ENCODE results near the gene VEGFA. TPM values are rescaled to one million over a fixed set of nuclear protein-coding genes. Genes with fewer than 3 reads are reported as not detected.

VEGFA gene
- total RNA-seq, 1 experiment from 2014 or later: 112 TPM

DNA sequence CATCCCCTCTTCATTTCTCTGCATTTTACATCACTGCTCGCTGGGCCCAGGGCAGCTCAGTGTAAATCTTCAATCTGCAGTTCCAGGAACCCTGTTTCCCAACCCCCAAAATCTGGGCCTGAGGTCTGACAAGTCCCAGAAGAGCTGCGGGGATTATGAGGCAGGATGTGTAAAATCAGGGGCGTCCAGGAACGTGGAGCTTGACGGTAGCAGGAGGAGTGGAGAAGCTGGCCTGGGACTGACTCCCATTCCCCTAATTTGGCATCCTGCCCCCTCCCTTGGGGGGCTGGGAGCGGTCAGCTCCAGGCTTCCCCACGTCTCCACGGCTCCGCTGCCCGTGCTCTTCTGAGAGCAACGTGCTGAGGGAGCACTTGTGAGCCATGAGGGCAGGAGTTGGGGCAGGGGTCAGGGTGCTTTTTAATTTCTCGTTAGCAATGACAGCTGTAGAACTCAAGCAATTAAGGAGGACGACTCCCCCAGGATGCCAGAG is 23.4 kb upstream of the VEGFA start:
- H3K4me3 ChIP-seq: no peak overlapping the region
- H3K4me1 ChIP-seq (replicated peaks; ENCODE audit: insufficient read depth): peaks cover 11% of the 10 kb centered on the region
- H3K9me2 ChIP-seq (ENCODE audit: insufficient read depth): no peaks in the 10 kb centered on the region
- no peak overlapping the region for H3K4me2 ChIP-seq
- BruUV-seq (replicated peaks): no TSS peak
- no peaks in the 10 kb centered on the region for H3K27me3 ChIP-seq (ENCODE audit: insufficient read depth, low read depth)
- intact Hi-C loops (cut with micrococcal nuclease; ENCODE audit: unreplicated experiment): no loop called here
- no peaks in the 10 kb centered on the region for H4K20me1 ChIP-seq (ENCODE audit: insufficient read depth)
- H3F3A ChIP-seq (ENCODE audit: insufficient read depth, low read depth): no peaks in the 10 kb centered on the region; the same call in 1 of the 2 replicates
- no peak overlapping the region for H3K27ac ChIP-seq
- no peaks in the 10 kb centered on the region for H3K79me2 ChIP-seq (ENCODE audit: low read depth)
- no peaks in the 10 kb centered on the region for H3K9me3 ChIP-seq (ENCODE audit: insufficient read depth, low read depth)
- ChIA-PET CTCF (interaction anchor here (0.7 kb wide), 1 partner anchor 412 kb away, joined by 3 read pairs; the partner anchor contains the start of gene CAPN11), POLR2A (ENCODE audit: unreplicated experiment) (interaction anchor here (0.7 kb wide), 1 partner anchor 16 kb away, joined by 4 read pairs; no protein-coding TSS in a partner anchor)
- no peaks in the 10 kb centered on the region for H3K36me3 ChIP-seq (ENCODE audit: low read depth)
- TF ChIP-seq EZH2 (IDR thresholded peaks at IDR 0.05; ENCODE audit: low read depth) (no peak), CTCF (conservative IDR thresholded peaks at IDR 0.05) (no peak)
- DNase-seq: no peak
- H2AFZ ChIP-seq: no peak overlapping the region

- Histone ChIP-seq H3F3A (ENCODE audit: insufficient read depth, low read depth) (no peaks in the 10 kb centered on the region; the same call in 1 of the 2 replicates), H3K9me3 (ENCODE audit: insufficient read depth, low read depth) (no peaks in the 10 kb centered on the region), H3K27me3 (ENCODE audit: insufficient read depth, low read depth) (no peaks in the 10 kb centered on the region), H3K4me3 (no peak overlapping the region), H3K4me1 (replicated peaks; ENCODE audit: insufficient read depth) (peaks cover 7% of the 10 kb centered on the region), H4K20me1 (ENCODE audit: insufficient read depth) (no peaks in the 10 kb centered on the region), H3K4me2 (no peak overlapping the region), H3K79me2 (ENCODE audit: low read depth) (no peaks in the 10 kb centered on the region), H3K27ac (no peak overlapping the region), H3K36me3 (ENCODE audit: low read depth) (no peaks in the 10 kb centered on the region), H2AFZ (no peak overlapping the region), H3K9me2 (ENCODE audit: insufficient read depth) (no peaks in the 10 kb centered on the region)
- no TSS peak for BruUV-seq (replicated peaks)
- POLR2A ChIA-PET (ENCODE audit: unreplicated experiment): no interaction called here
- DNase-seq: no peak
- intact Hi-C loops (cut with micrococcal nuclease; ENCODE audit: unreplicated experiment): no loop called here
- CTCF ChIA-PET: no interaction called here
- TF ChIP-seq EZH2 (IDR thresholded peaks at IDR 0.05; ENCODE audit: low read depth) (no peak), CTCF (conservative IDR thresholded peaks at IDR 0.05) (no peak)
These were observed 22.2 kb upstream of the VEGFA start for GRCh38 chr6:43747784-43748183.

DNA sequence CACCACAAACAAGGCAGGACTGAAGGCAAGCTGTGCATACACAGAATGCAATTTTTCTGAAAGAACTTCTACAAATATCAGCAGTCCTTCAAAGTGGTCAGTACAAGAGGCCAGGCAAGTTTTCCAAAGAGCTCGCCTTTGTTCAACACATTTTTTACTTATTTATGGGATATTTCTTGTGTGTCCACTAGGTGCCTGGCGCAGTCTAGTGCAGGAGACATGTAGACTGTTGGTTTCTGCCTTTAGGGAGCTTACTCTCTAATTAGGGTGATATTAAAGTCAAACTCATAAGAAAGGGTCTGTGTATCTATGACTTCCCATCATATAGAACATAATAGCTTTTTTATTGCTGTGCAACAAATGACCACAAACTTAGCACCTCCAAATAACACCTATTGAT is 21.2 kb upstream of the VEGFA start:
- H3K79me2 ChIP-seq (ENCODE audit: low read depth): no peaks in the 10 kb centered on the region
- H3K27me3 ChIP-seq (ENCODE audit: insufficient read depth, low read depth): no peaks in the 10 kb centered on the region
- H3K9me2 ChIP-seq (ENCODE audit: insufficient read depth): no peaks in the 10 kb centered on the region
- intact Hi-C loops (cut with micrococcal nuclease; ENCODE audit: unreplicated experiment): no loop called here
- ChIA-PET POLR2A (ENCODE audit: unreplicated experiment) (no interaction called here), CTCF (no interaction called here)
- DNase-seq: no peak
- TF ChIP-seq CTCF (conservative IDR thresholded peaks at IDR 0.05): no peak
- TF ChIP-seq EZH2 (IDR thresholded peaks at IDR 0.05; ENCODE audit: low read depth): no peak
- H3K4me1 ChIP-seq (replicated peaks; ENCODE audit: insufficient read depth): peaks cover 7% of the 10 kb centered on the region
- no peak overlapping the region for H3K27ac ChIP-seq
- H3K36me3 ChIP-seq (ENCODE audit: low read depth): no peaks in the 10 kb centered on the region
- H3K4me3 ChIP-seq: no peak overlapping the region
- H3K9me3 ChIP-seq (ENCODE audit: insufficient read depth, low read depth): no peaks in the 10 kb centered on the region
- H2AFZ ChIP-seq: no peak overlapping the region
- H3F3A ChIP-seq (ENCODE audit: insufficient read depth, low read depth): peaks cover 3% of the 10 kb centered on the region; the same call in 1 of the 2 replicates
- H3K4me2 ChIP-seq: no peak overlapping the region
- no peaks in the 10 kb centered on the region for H4K20me1 ChIP-seq (ENCODE audit: insufficient read depth)
- no TSS peak for BruUV-seq (replicated peaks)

Measured in PC-9 (cell line).